Transverse colon (tissue), 4 donors: ENCODE measurements around the gene MAP4K4. TPM values are rescaled to one million over a fixed set of nuclear protein-coding genes. Genes with fewer than 3 reads are reported as not detected.
A peak's percentile ranks its signal among the peaks of the same experiment; 100 is the strongest.

ENCODE experiments used
- DNase-seq: peaks from one replicate; pipeline ENCODE4 v3.0.0-alpha.2; 2019
- H3K27ac ChIP-seq, 4 donors: fragments of 200-600 bp; sonication (generic); 2 replicates each; pipeline ENCODE4 v1.5.1; 2016 to 2018; ENCODE audit warnings: inconsistent platforms in 4 of 4
- H3K27me3 ChIP-seq: fragments of 200-600 bp; sonication (generic); 2 replicates; pipeline ENCODE4 v1.5.1; 2017; ENCODE audit warnings: inconsistent platforms
- H3K36me3 ChIP-seq, 4 donors: fragments of 200-600 bp; sonication (generic); 2 replicates each; pipeline ENCODE4 v1.5.1; 2017 to 2019; ENCODE audit warnings: inconsistent platforms in 4 of 4
- H3K4me1 ChIP-seq, 4 donors: fragments of 200-600 bp; sonication (generic); 2 replicates each; pipeline ENCODE4 v1.5.1; 2017 to 2020; ENCODE audit warnings: inconsistent platforms in 4 of 4
- H3K4me3 ChIP-seq, 4 donors: fragments of 200-600 bp; sonication (generic); 1 replicate in 1 of 4; 2 replicates in 3 of 4; pipeline versions ENCODE4 v1.5.1 to v1.6.1; 2017 to 2019; ENCODE audit warnings: inconsistent platforms in 4 of 4
- H3K9me3 ChIP-seq, 2 donors: fragments of 200-600 bp; sonication (generic); 2 replicates each; pipeline ENCODE4 v1.5.1; 2017 to 2019; ENCODE audit warnings: inconsistent platforms in 2 of 2
- EP300 ChIP-seq: sonication (generic); formaldehyde crosslinking; IDR thresholded peaks from one replicate; pipeline ENCODE4 v1.6.1; 2017; ENCODE audit warnings: antibody characterized with exemption, low read depth
- POLR2A ChIP-seq: fragments of 450-650 bp; IDR thresholded peaks from one replicate; pipeline ENCODE4 v1.6.1; 2016; ENCODE audit warnings: antibody characterized with exemption, mild to moderate bottlenecking, moderate library complexity
- POLR2AphosphoS5 ChIP-seq, 3 donors: sonication (generic); formaldehyde crosslinking; IDR thresholded peaks; one replicate each; pipeline ENCODE4 v1.6.1; 2016; ENCODE audit warnings: antibody characterized with exemption in 3 of 3
- whole genome bisulfite sequencing, 2 donors: methylation state at CpG; one replicate each; pipeline ENCODE4 v1.1.5; 2018; ENCODE audit warnings: low coverage in 1 of 2; 5-methylcytosine and 5-hydroxymethylcytosine counted together
- in situ Hi-C, 4 donors: fragments of 200-750 bp; cut with MboI; loops; one replicate each; pipeline versions ENCODE4 v1.15.0 to v1.15.1; 2017; ENCODE audit warnings: low sequenced_read_pairs in 3 of 4, low pct_ligation_motif_present in 1 of 4, low pct_unique_long_range_greater_than_20kb in 1 of 4
- intact Hi-C: fragments of 100-400 bp; cut with DNase I; formaldehyde crosslinking; loops from one replicate; pipeline ENCODE4 v1.15.1; 2023; ENCODE audit warnings: low total_unique reads
- total RNA-seq, 4 donors: library from RNA; depleted of rRNA; stranded (reverse); fragments of >200 nt; gene quantifications; one replicate each; pipeline ENCODE4 v1.1.0, GENCODE V29; 2016
- TF ChIP-seq, protein P1 (sequence below), 5 experiments: fragments of 200-600 bp in 3 of 5; fragments of 450-650 bp in 2 of 5; sonication (generic) in 3 of 5; IDR thresholded peaks; 1 replicate in 2 of 5; 2 replicates in 3 of 5; pipeline ENCODE4 v1.5.1; 2016 to 2017; ENCODE audit warnings: antibody characterized with exemption in 5 of 5, inconsistent platforms in 3 of 5, mild to moderate bottlenecking in 2 of 5, moderate library complexity in 1 of 5

The MAP4K4 gene
- total RNA-seq, 4 donors from 2014 or later = 20.3 to 42.3 (median 29.6) TPM

DNA sequence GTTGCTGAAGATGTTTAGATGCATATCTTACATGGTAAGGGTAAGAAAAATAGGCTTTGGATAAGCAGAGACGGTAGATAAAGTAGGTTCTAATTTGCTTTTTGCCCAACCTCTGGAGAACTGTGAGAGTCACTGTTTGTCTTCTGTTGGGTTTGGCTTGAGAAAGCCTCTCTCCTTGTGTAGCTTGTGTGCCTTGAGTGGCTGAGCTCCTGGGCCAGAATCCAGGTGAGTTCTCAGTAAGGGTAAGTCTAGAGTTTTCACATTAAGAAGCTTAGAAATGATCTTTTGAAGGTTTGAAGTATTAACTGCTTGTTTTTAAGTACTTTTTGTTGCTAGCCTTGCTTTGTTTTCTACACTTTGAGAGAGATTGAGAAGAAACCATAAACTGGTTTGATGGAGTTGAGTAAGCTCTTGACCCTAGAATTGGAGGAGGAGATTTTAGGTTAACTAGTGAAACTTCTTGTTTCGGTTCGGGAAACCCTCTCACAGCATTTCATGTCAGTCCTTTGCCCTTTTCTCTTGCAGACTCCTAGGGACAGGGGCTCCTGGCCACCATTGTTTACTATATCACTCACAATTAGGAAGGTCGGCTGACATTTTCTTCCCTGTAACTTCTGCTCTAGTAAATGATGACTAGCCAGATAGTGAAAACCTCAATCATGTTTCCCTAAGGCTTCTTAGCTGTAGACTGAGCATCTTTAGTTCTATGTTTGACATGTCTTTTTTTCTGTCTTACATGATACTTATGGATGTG is 26.0 kb downstream of the MAP4K4 start:
- in situ Hi-C loops (no loop called here), intact Hi-C loops (no loop called here)
- Histone ChIP-seq H3K36me3 (no peaks in the 10 kb centered on the region), H3K9me3 (no peaks in the 10 kb centered on the region), H3K27ac (no peak overlapping the region), H3K4me3 (no peak overlapping the region), H3K27me3 (no peaks in the 10 kb centered on the region), H3K4me1 (peaks cover 0 to 15% (median 0%) of the 10 kb centered on the region in 4 donors)
- no peak for DNase-seq
- TF ChIP-seq, protein P1, sequence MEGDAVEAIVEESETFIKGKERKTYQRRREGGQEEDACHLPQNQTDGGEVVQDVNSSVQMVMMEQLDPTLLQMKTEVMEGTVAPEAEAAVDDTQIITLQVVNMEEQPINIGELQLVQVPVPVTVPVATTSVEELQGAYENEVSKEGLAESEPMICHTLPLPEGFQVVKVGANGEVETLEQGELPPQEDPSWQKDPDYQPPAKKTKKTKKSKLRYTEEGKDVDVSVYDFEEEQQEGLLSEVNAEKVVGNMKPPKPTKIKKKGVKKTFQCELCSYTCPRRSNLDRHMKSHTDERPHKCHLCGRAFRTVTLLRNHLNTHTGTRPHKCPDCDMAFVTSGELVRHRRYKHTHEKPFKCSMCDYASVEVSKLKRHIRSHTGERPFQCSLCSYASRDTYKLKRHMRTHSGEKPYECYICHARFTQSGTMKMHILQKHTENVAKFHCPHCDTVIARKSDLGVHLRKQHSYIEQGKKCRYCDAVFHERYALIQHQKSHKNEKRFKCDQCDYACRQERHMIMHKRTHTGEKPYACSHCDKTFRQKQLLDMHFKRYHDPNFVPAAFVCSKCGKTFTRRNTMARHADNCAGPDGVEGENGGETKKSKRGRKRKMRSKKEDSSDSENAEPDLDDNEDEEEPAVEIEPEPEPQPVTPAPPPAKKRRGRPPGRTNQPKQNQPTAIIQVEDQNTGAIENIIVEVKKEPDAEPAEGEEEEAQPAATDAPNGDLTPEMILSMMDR (IDR thresholded peaks at IDR 0.05) = no peak
- TF ChIP-seq POLR2A = no peak
- no peak for TF ChIP-seq POLR2AphosphoS5 (IDR thresholded peaks at IDR 0.05)
- TF ChIP-seq EP300 = no peak
- 80 to 86% methylated on average over 4 of the region's 4 CpGs for WGBS, 2 donors

DNA sequence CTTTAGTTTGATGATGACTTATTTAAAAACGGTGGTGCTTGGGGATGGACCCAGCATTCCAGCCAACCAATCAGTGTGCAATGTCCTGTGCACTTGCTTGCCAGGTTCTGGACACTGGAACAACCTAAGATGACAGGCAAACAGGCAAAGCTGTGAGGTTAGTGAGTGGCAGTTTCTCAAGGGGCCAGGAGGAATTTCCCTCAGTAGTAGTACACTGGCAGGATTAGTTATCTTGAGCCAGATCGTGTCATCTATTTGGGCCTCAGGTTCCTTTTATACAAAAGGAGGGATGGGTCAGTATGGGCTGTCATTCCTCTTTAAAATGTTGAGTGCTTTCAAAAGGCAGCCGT is 26.6 kb downstream of the MAP4K4 start:
- intact Hi-C loops (no loop called here), in situ Hi-C loops (no loop called here)
- TF ChIP-seq EP300 = no peak
- no peak for TF ChIP-seq POLR2AphosphoS5 (IDR thresholded peaks at IDR 0.05)
- TF ChIP-seq, protein P1 (IDR thresholded peaks at IDR 0.05) = no peak
- no peak for TF ChIP-seq POLR2A
- peaks cover 0 to 9% (median 0%) of the 10 kb centered on the region in 4 donors for H3K4me1 ChIP-seq
- H3K27ac ChIP-seq = no peak overlapping the region
- no peak overlapping the region for H3K4me3 ChIP-seq
- H3K27me3 ChIP-seq = no peaks in the 10 kb centered on the region
- DNase-seq = no peak
- no peaks in the 10 kb centered on the region for H3K9me3 ChIP-seq
- H3K36me3 ChIP-seq = no peaks in the 10 kb centered on the region
- WGBS, 2 donors = 50% methylated on average over 1 to 3 of the region's 3 CpGs

DNA sequence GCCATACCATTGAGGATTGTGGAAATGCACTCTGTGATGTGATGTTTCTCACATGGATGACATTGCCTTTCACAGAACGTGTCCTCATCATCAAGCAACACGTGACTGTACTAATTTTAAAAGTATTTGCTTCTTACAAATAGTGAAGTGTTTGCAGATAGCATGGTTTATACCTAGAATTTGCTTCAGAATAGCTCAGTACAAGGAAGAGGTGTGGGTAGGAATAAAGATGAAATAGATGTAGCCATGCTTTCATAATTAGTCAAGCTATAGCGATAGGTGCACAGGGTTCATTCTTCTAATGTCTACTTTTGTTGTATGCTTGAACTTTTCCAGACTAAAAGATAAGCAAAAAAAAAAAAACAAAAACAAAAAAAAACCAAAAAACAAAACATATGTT is 27.5 kb downstream of the MAP4K4 start:
- DNase-seq = no peak
- H3K4me3 ChIP-seq = no peak overlapping the region
- no peaks in the 10 kb centered on the region for H3K27me3 ChIP-seq
- TF ChIP-seq POLR2A (no peak), EP300 (no peak), POLR2AphosphoS5 (IDR thresholded peaks at IDR 0.05) (no peak)
- TF ChIP-seq, protein P1 (IDR thresholded peaks at IDR 0.05) = no peak
- H3K4me1 ChIP-seq = peaks cover 0 to 8% (median 0%) of the 10 kb centered on the region in 4 donors
- H3K27ac ChIP-seq = no peak overlapping the region
- H3K9me3 ChIP-seq = no peaks in the 10 kb centered on the region
- WGBS, 2 donors = 63 to 82% methylated on average over 3 of the region's 3 CpGs
- H3K36me3 ChIP-seq = no peaks in the 10 kb centered on the region
- in situ Hi-C loops = no loop called here
- intact Hi-C loops = no loop called here

DNA sequence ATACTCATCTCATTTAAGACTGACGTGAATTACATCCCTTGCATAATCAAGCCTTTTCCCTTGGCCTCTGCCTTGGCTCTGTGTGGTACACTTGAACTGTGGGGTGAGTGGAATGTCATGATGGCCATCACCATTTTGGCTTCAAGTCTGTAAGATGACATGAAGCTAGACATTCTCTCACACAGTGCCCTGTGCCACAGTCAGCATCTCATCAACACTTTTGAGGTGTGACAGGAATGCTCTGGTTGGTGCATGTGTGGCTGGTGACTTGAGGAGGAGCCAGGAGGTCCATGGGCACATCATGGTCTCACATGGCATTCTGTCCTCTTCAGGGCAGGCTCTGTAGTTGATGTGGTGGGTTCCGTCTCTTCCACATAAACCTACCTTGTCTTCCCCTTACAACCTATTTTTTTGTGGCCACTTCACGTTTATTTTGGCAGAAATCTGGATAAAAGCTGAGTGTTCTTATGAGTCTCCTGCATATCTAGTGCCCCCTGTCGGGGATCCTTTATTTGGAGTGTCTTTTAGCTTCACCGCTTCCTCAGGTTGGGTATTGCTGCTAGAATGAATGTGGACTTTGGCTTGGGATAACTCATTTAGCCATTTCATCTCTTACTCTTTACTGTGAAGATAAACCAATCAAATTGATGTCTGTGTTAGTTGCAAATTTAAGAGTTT is 28.1 kb downstream of the MAP4K4 start:
- no peak for DNase-seq

More for the DNA sequence above, 28.1 kb downstream of the MAP4K4 start:
- Histone ChIP-seq H3K27ac (no peak overlapping the region), H3K36me3 (no peaks in the 10 kb centered on the region), H3K9me3 (no peaks in the 10 kb centered on the region), H3K4me1 (peaks cover 0 to 9% (median 0%) of the 10 kb centered on the region in 4 donors), H3K27me3 (no peaks in the 10 kb centered on the region), H3K4me3 (no peak overlapping the region)
- 60 to 76% methylated on average over 5 of the region's 5 CpGs for WGBS, 2 donors
- TF ChIP-seq POLR2A = no peak
- TF ChIP-seq POLR2AphosphoS5 (IDR thresholded peaks at IDR 0.05) = no peak
- TF ChIP-seq, protein P1 (IDR thresholded peaks at IDR 0.05) = peak in 1 of 5 experiments; percentile 6
- TF ChIP-seq EP300 = no peak
- in situ Hi-C loops = no loop called here
- intact Hi-C loops = no loop called here
